ENCODE data around the gene PARD6A.

GRCh38 chr16:67666559-67667452 lies 6.0 kb downstream of the PARD6A start, which contains the start of the genes C16orf86 and ENKD1:
- TF ChIP-seq, protein P1, sequence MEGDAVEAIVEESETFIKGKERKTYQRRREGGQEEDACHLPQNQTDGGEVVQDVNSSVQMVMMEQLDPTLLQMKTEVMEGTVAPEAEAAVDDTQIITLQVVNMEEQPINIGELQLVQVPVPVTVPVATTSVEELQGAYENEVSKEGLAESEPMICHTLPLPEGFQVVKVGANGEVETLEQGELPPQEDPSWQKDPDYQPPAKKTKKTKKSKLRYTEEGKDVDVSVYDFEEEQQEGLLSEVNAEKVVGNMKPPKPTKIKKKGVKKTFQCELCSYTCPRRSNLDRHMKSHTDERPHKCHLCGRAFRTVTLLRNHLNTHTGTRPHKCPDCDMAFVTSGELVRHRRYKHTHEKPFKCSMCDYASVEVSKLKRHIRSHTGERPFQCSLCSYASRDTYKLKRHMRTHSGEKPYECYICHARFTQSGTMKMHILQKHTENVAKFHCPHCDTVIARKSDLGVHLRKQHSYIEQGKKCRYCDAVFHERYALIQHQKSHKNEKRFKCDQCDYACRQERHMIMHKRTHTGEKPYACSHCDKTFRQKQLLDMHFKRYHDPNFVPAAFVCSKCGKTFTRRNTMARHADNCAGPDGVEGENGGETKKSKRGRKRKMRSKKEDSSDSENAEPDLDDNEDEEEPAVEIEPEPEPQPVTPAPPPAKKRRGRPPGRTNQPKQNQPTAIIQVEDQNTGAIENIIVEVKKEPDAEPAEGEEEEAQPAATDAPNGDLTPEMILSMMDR (IDR thresholded peaks at IDR 0.05), result no peak
- no peak for TF ChIP-seq POLR2A (IDR thresholded peaks at IDR 0.05)
- no peak for TF ChIP-seq EP300 (IDR thresholded peaks at IDR 0.05)
- TF ChIP-seq POLR2AphosphoS5 (IDR thresholded peaks at IDR 0.05), result peak; percentile 21 to 71 (median 52)
